OCI-LY1 (cell line): Measurements from ENCODE around the gene EPM2AIP1.
A peak's percentile ranks its signal among the peaks of the same experiment; 100 is the strongest.

Source experiments
- H2AFZ ChIP-seq: fragments of 200-600 bp; sonication (generic), shearing (Covaris generic); 2 replicates; pipeline ENCODE4 v1.6.0; 2014; ENCODE audit warnings: antibody characterized with exemption, mild to moderate bottlenecking, low read length
- H3F3A ChIP-seq: fragments of 200-600 bp; sonication (generic), shearing (Covaris generic); 2 replicates; pipeline ENCODE4 v1.6.0; 2014; ENCODE audit warnings: mild to moderate bottlenecking, antibody characterized with exemption, low read length, moderate library complexity; ENCODE audit not compliant: insufficient read depth
- H3K27ac ChIP-seq: fragments of 200-600 bp; sonication (generic); 2 replicates; pipeline ENCODE4 v1.5.1; 2014; ENCODE audit warnings: low read length, mixed run types, mild to moderate bottlenecking, low read depth; ENCODE audit not compliant: poor library complexity, severe bottlenecking
- H3K27me3 ChIP-seq: fragments of 200-600 bp; sonication (generic); 2 replicates; pipeline ENCODE4 v1.6.0; 2014; ENCODE audit warnings: antibody characterized with exemption, mild to moderate bottlenecking, low read length, moderate library complexity; ENCODE audit not compliant: insufficient read depth
- H3K36me3 ChIP-seq: fragments of 200-600 bp; sonication (generic); 2 replicates; pipeline ENCODE4 v1.6.1; 2014; ENCODE audit warnings: mild to moderate bottlenecking, antibody characterized with exemption, low read length, moderate library complexity, mixed read lengths; ENCODE audit not compliant: insufficient read depth
- H3K4me1 ChIP-seq: fragments of 200-600 bp; sonication (generic); 2 replicates; pipeline ENCODE4 v1.5.1; 2014; ENCODE audit warnings: mild to moderate bottlenecking, low read length, moderate library complexity; ENCODE audit not compliant: insufficient read depth, severe bottlenecking
- H3K4me2 ChIP-seq: fragments of 200-600 bp; sonication (generic), shearing (Covaris generic); 2 replicates; pipeline ENCODE4 v1.6.1; 2014; ENCODE audit warnings: low read length
- H3K4me3 ChIP-seq: fragments of 200-600 bp; sonication (generic); 2 replicates; pipeline ENCODE4 v1.5.1; 2014; ENCODE audit warnings: low read length, low read depth, mild to moderate bottlenecking, mixed read lengths; ENCODE audit not compliant: poor library complexity, severe bottlenecking
- H3K79me2 ChIP-seq: fragments of 200-600 bp; shearing (Covaris generic); 2 replicates; pipeline ENCODE4 v1.6.1; 2016; ENCODE audit warnings: mixed run types, low read length, mixed read lengths; ENCODE audit not compliant: insufficient read depth
- H3K9ac ChIP-seq: fragments of 200-600 bp; sonication (generic), shearing (Covaris generic); 2 replicates; pipeline ENCODE4 v1.6.1; 2014; ENCODE audit warnings: mild to moderate bottlenecking, low read length, mixed read lengths
- H3K9me2 ChIP-seq: fragments of 200-600 bp; sonication (generic), shearing (Covaris generic); 2 replicates; pipeline ENCODE4 v1.6.1; 2014; ENCODE audit warnings: low read depth, mild to moderate bottlenecking, low read length, mixed read lengths
- H3K9me3 ChIP-seq: fragments of 200-600 bp; shearing (Covaris generic); 2 replicates; pipeline ENCODE4 v1.6.1; 2014; ENCODE audit warnings: low read length, mixed read lengths
- H4K20me1 ChIP-seq: fragments of 200-600 bp; sonication (generic), shearing (Covaris generic); 2 replicates; pipeline ENCODE4 v1.6.0; 2016; ENCODE audit warnings: mild to moderate bottlenecking, low read length; ENCODE audit not compliant: insufficient read depth
- EZH2 ChIP-seq: fragments of 200-600 bp; sonication (generic), shearing (Covaris generic); IDR thresholded peaks from 2 replicates; pipeline ENCODE4 v1.8.0; 2017; ENCODE audit warnings: borderline replicate concordance, mixed run types, mild to moderate bottlenecking, antibody characterized with exemption, low read length, moderate library complexity, mixed read lengths
- TF ChIP-seq, protein P1 (sequence below): fragments of 200-600 bp; sonication (generic), shearing (Covaris generic); IDR thresholded peaks from 2 replicates; pipeline ENCODE4 v1.5.1; 2017; ENCODE audit warnings: mild to moderate bottlenecking, antibody characterized with exemption, low read length, moderate library complexity, mixed read lengths

The EPM2AIP1 gene

DNA sequence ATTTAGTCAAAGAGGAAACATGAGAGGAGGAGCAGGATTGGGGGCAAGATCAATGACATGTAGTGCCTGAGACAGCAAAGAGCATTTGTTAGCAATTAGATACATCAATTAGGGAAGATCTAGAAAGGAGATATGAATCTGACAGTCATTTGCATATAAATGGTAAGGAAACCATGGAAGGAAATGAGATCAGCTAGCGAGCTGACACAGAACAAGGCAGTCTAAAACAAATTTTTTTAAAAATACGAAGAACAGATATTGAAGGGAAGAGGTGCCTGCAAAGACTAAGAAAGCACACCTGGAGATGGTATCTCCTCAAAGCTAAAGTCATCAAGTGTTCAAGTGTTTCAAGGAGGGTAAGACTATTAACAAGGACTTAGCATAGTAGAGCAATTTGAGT, 4.6 kb downstream of the EPM2AIP1 start:
- H3K79me2 ChIP-seq: peaks cover 43% of the 10 kb centered on the region
- H3K9me3 ChIP-seq: no peaks in the 10 kb centered on the region
- no peak overlapping the region for H2AFZ ChIP-seq
- peak overlapping the region; percentile 87; the same call in 1 of the 2 replicates for H3K4me2 ChIP-seq
- H4K20me1 ChIP-seq: no peaks in the 10 kb centered on the region
- H3K36me3 ChIP-seq: peaks cover 82% of the 10 kb centered on the region
- H3F3A ChIP-seq: no peaks in the 10 kb centered on the region
- no peaks in the 10 kb centered on the region for H3K9me2 ChIP-seq
- H3K9ac ChIP-seq: no peak overlapping the region
- TF ChIP-seq, protein P1, sequence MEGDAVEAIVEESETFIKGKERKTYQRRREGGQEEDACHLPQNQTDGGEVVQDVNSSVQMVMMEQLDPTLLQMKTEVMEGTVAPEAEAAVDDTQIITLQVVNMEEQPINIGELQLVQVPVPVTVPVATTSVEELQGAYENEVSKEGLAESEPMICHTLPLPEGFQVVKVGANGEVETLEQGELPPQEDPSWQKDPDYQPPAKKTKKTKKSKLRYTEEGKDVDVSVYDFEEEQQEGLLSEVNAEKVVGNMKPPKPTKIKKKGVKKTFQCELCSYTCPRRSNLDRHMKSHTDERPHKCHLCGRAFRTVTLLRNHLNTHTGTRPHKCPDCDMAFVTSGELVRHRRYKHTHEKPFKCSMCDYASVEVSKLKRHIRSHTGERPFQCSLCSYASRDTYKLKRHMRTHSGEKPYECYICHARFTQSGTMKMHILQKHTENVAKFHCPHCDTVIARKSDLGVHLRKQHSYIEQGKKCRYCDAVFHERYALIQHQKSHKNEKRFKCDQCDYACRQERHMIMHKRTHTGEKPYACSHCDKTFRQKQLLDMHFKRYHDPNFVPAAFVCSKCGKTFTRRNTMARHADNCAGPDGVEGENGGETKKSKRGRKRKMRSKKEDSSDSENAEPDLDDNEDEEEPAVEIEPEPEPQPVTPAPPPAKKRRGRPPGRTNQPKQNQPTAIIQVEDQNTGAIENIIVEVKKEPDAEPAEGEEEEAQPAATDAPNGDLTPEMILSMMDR: no peak
- no peak for TF ChIP-seq EZH2
- no peaks in the 10 kb centered on the region for H3K27me3 ChIP-seq
- peaks cover 40% of the 10 kb centered on the region for H3K4me1 ChIP-seq
- peak overlapping the region; percentile 1 for H3K4me3 ChIP-seq
- no peak overlapping the region for H3K27ac ChIP-seq

DNA sequence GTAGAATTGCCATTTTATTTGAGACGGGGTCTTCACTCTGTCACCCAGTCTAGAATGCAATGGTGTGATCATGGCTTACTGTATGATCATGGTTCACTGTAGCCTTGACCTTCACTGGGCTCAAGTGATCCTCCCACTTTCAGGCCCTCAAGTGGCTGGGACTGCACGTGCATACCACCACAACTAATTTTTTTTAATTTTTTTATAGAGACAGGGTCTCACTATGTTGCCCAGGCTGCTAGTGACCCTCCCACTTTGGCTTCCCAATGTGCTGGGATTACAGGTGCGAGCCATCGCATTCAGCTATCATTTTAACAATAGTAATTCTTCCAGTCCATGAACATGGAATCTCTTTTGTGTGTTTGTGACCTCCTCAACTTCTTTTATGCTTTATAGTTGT, 11.9 kb downstream of the EPM2AIP1 start:
- H3K4me1 ChIP-seq: no peaks in the 10 kb centered on the region
- no peaks in the 10 kb centered on the region for H3K9me2 ChIP-seq
- no peak for TF ChIP-seq EZH2
- TF ChIP-seq, protein P1: no peak
- no peak overlapping the region for H2AFZ ChIP-seq
- no peak overlapping the region for H3K9ac ChIP-seq
- no peak overlapping the region for H3K27ac ChIP-seq
- H3K4me3 ChIP-seq: no peak overlapping the region
- H3K36me3 ChIP-seq: peaks cover 36% of the 10 kb centered on the region
- no peaks in the 10 kb centered on the region for H3F3A ChIP-seq
- H3K4me2 ChIP-seq: no peak overlapping the region
- no peaks in the 10 kb centered on the region for H3K27me3 ChIP-seq
- 0 out of 2 replicates have a peak, but pooled peaks cover 3% of the 10 kb centered on the region for H3K9me3 ChIP-seq
- no peaks in the 10 kb centered on the region for H3K79me2 ChIP-seq
- H4K20me1 ChIP-seq: no peaks in the 10 kb centered on the region

DNA sequence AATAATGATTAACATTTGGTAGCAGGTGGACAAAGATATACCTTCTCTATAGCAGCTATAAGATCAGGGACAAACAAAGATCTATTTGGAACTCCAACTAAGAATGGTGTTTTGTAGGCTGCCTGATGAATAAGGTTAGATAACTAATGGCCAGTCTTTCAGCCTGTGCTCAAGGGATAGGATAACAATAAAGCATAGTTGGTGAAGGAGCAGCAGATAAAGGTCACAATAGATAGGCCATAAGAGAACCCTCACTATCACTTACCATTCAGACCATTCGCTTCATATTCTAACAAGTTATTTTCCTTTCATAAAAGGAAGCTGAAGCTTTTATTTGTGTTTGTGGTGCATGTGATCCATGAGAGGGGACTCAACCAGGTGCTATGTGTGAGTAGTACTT, 19.8 kb downstream of the EPM2AIP1 start:
- no peak overlapping the region for H3K27ac ChIP-seq
- H3F3A ChIP-seq: no peaks in the 10 kb centered on the region
- H2AFZ ChIP-seq: no peak overlapping the region
- peaks cover 19% of the 10 kb centered on the region for H3K4me1 ChIP-seq
- no peaks in the 10 kb centered on the region for H3K9me3 ChIP-seq
- H3K79me2 ChIP-seq: no peaks in the 10 kb centered on the region
- H3K4me2 ChIP-seq: no peak overlapping the region
- H3K9me2 ChIP-seq: no peaks in the 10 kb centered on the region
- H3K9ac ChIP-seq: no peak overlapping the region
- no peak for TF ChIP-seq EZH2
- TF ChIP-seq, protein P1: no peak
- H4K20me1 ChIP-seq: no peaks in the 10 kb centered on the region
- no peaks in the 10 kb centered on the region for H3K36me3 ChIP-seq
- no peak overlapping the region for H3K4me3 ChIP-seq
- no peaks in the 10 kb centered on the region for H3K27me3 ChIP-seq
